ENCODE data around the gene MAP3K1. TPM values are rescaled to one million over a fixed set of nuclear protein-coding genes. Genes with fewer than 3 reads are reported as not detected.

Gene MAP3K1
- total RNA-seq, 4 donors from 2014 or later = 63.7 to 92.8 (median 68.9) TPM

- no peak for TF ChIP-seq POLR2A (IDR thresholded peaks at IDR 0.05)
- TF ChIP-seq CTCF (IDR thresholded peaks at IDR 0.05) = no peak
- intact Hi-C loops (cut with DNase I; ENCODE audit: low total_unique reads) = no loop called here
- no peak for DNase-seq (ENCODE audit: low spot score in 2 of 2)
- WGBS, 2 donors = 74 to 86% methylated on average over 2 of the region's 2 CpGs
- H3K4me3 ChIP-seq (ENCODE audit: low read depth, poor library complexity, severe bottlenecking) = no peak overlapping the region
These were observed 43.6 kb downstream of the MAP3K1 start for GRCh38 chr5:56858777-56859442.

GRCh38 chr5:56861893-56862485, 46.6 kb downstream of the MAP3K1 start:
- no peak overlapping the region for H3K4me3 ChIP-seq (ENCODE audit: low read depth, poor library complexity, severe bottlenecking)
- intact Hi-C loops (cut with DNase I; ENCODE audit: low total_unique reads) = no loop called here
- 84 to 86% methylated on average over 4 of the region's 4 CpGs for WGBS, 2 donors
- DNase-seq (ENCODE audit: low spot score in 2 of 2) = no peak
- TF ChIP-seq CTCF (IDR thresholded peaks at IDR 0.05) (no peak), POLR2A (IDR thresholded peaks at IDR 0.05) (no peak)

GRCh38 chr5:56862909-56863308, 47.6 kb downstream of the MAP3K1 start:
- WGBS, 2 donors = 94 to 97% methylated on average over 3 of the region's 3 CpGs

GRCh38 chr5:56871777-56872176, 56.4 kb downstream of the MAP3K1 start:
- no peak for TF ChIP-seq CTCF (IDR thresholded peaks at IDR 0.05)
- TF ChIP-seq POLR2A (IDR thresholded peaks at IDR 0.05) = no peak
- intact Hi-C loops (cut with DNase I; ENCODE audit: low total_unique reads) = no loop called here
- H3K4me3 ChIP-seq (ENCODE audit: low read depth, poor library complexity, severe bottlenecking) = no peak overlapping the region
- 75 to 84% methylated on average over 2 of the region's 2 CpGs for WGBS, 2 donors
- DNase-seq (ENCODE audit: low spot score in 2 of 2) = no peak

More at GRCh38 chr5:56862909-56863308, 47.6 kb downstream of the MAP3K1 start:
- intact Hi-C loops (cut with DNase I; ENCODE audit: low total_unique reads) = no loop called here
- no peak for TF ChIP-seq POLR2A (IDR thresholded peaks at IDR 0.05)
- no peak for TF ChIP-seq CTCF (IDR thresholded peaks at IDR 0.05)
- no peak overlapping the region for H3K4me3 ChIP-seq (ENCODE audit: low read depth, poor library complexity, severe bottlenecking)
- DNase-seq (ENCODE audit: low spot score in 2 of 2) = no peak

- H3K4me3 ChIP-seq (ENCODE audit: low read depth, poor library complexity, severe bottlenecking) = no peak overlapping the region
- TF ChIP-seq POLR2A (IDR thresholded peaks at IDR 0.05) (no peak), CTCF (IDR thresholded peaks at IDR 0.05) (no peak)
- DNase-seq (ENCODE audit: low spot score in 2 of 2) = no peak
- intact Hi-C loops (cut with DNase I; ENCODE audit: low total_unique reads) = no loop called here
- WGBS, 2 donors = 82 to 83% methylated on average over 3 of the region's 3 CpGs
These were observed 57.7 kb downstream of the MAP3K1 start for GRCh38 chr5:56873056-56873455.
